ENCODE data around the gene HSPA4L. TPM values are rescaled to one million over a fixed set of nuclear protein-coding genes. Genes with fewer than 3 reads are reported as not detected.

The HSPA4L gene
- total and polyA plus RNA-seq, 10 of the 15 experiments (the other 5 are each of a cell fraction or from before 2014, with no cell fraction given) = 8.6 to 40.5 (median 21.4) TPM

DNA sequence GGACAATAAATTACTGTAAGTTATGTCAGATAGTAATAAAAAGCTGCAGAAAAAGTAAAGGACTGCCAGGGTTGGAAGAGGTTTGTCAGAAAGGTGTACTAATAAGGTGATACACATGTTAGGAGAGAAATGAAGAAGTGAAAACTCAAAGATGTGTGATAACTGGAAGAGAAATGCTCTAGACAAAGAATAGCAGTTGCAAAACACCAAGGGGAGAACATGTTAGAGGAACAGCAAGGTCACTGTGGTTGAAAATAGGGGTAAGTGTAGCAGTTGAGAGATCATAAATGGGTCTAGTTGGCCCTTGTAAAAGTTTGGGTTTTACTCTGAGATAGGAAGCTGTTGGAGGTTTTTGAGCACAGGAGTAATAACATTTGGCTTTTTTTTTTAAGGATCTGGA lies 46.9 kb downstream of the HSPA4L start:
- Histone ChIP-seq H3K9ac (ENCODE audit: control insufficient read depth, insufficient read depth, low read length) (no peak overlapping the region), H3K36me3 (ENCODE audit: control insufficient read depth in 2 of 2, insufficient read depth in 2 of 2, low read length in 1 of 2) (peaks cover 0 to 9% of the 10 kb centered on the region in 2 experiments; a peak in 1 of 4 replicates), H3K4me2 (ENCODE audit: control insufficient read depth, insufficient read depth) (peak overlapping the region; percentile 7), H3K4me3 (no peak overlapping the region), H3K27me3 (replicated peaks in 1 of 2; ENCODE audit: control insufficient read depth in 2 of 2, insufficient read depth in 2 of 2, low read length in 1 of 2) (no peaks in the 10 kb centered on the region), H4K20me1 (ENCODE audit: control insufficient read depth, insufficient read depth) (no peaks in the 10 kb centered on the region), H3K9me3 (replicated peaks; ENCODE audit: control insufficient read depth, insufficient read depth, low read length) (no peaks in the 10 kb centered on the region), H3K4me1 (ENCODE audit: control insufficient read depth, insufficient read depth, low read length) (peaks cover 37% of the 10 kb centered on the region), H3K79me2 (ENCODE audit: control insufficient read depth, insufficient read depth, low read length) (no peaks in the 10 kb centered on the region), H2AFZ (ENCODE audit: control insufficient read depth, low read depth, low read length) (no peak overlapping the region), H3K27ac (ENCODE audit: control insufficient read depth, insufficient read depth) (peak overlapping the region; percentile 73)
- FAIRE-seq = peak; percentile 96
- RAD21 ChIA-PET (ENCODE audit: unreplicated experiment) = interaction anchor here (1.0 kb wide), 1 partner anchor 45 kb away, joined by 4 read pairs; no protein-coding TSS in a partner anchor
- intact Hi-C loops (cut with micrococcal nuclease; ENCODE audit: unreplicated experiment) = loop anchor here (5.0 kb wide), 1 partner anchor 53 kb away; the partner anchor contains the start of gene PLK4
- POLR2A ChIA-PET = interaction anchor here (0.6 kb wide), 1 partner anchor 52 kb away, joined by 3 read pairs; the partner anchor contains the start of gene PLK4
- no TSS peak for BruUV-seq (replicated peaks)
- in situ Hi-C loops (cut with MboI) = no loop called here
- peak; percentile 92 for ATAC-seq
- SMC1A ChIA-PET (ENCODE audit: uncharacterized antibody, unreplicated experiment) = interaction anchor here (1.1 to 1.4 kb wide), 3 partner anchors 28 to 67 kb away, joined by 3 to 5 read pairs (median 3); no protein-coding TSS in a partner anchor
- CTCF ChIA-PET = interaction anchor here (1.0 kb wide), 1 partner anchor 29 kb away, joined by 3 read pairs; no protein-coding TSS in a partner anchor
- DNase-seq (ENCODE audit: low read depth, low spot score) = peak; percentile 65
- TF ChIP-seq LARP7 (IDR thresholded peaks at IDR 0.05) (no peak), CEBPB (IDR thresholded peaks at IDR 0.05; ENCODE audit: borderline replicate concordance in 1 of 2, low read depth in 2 of 2, low read length in 2 of 2) (no peak), TCF3 (IDR thresholded peaks at IDR 0.05; ENCODE audit: borderline replicate concordance, insufficient read depth, low read depth, low read length) (no peak), SMAD1 (IDR thresholded peaks at IDR 0.05; ENCODE audit: low read depth, partially characterized antibody) (no peak), FOXK2 (IDR thresholded peaks at IDR 0.05) (no peak), MYC (IDR thresholded peaks at IDR 0.05; ENCODE audit: insufficient read depth, insufficient read length, insufficient replicate concordance, low read length, severe bottlenecking) (no peak), JUND (IDR thresholded peaks at IDR 0.05; ENCODE audit: low read depth, low read length) (no peak), SIN3A (IDR thresholded peaks at IDR 0.05; ENCODE audit: low read depth, low read length) (no peak), RAD51 (IDR thresholded peaks at IDR 0.05) (no peak), STAT1 (conservative IDR thresholded peaks at IDR 0.05) (no peak), GABPA (IDR thresholded peaks at IDR 0.05; ENCODE audit: low read depth) (no peak), RAD21 (IDR thresholded peaks at IDR 0.05; ENCODE audit: insufficient read depth, low read depth, low read length) (no peak), ZBED1 (IDR thresholded peaks at IDR 0.05; ENCODE audit: borderline replicate concordance) (no peak), SMARCA5 (IDR thresholded peaks at IDR 0.05) (peak; percentile 70; the same call in 1 of the 2 replicates)
- TF ChIP-seq, protein P1, sequence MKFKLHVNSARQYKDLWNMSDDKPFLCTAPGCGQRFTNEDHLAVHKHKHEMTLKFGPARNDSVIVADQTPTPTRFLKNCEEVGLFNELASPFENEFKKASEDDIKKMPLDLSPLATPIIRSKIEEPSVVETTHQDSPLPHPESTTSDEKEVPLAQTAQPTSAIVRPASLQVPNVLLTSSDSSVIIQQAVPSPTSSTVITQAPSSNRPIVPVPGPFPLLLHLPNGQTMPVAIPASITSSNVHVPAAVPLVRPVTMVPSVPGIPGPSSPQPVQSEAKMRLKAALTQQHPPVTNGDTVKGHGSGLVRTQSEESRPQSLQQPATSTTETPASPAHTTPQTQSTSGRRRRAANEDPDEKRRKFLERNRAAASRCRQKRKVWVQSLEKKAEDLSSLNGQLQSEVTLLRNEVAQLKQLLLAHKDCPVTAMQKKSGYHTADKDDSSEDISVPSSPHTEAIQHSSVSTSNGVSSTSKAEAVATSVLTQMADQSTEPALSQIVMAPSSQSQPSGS (IDR thresholded peaks at IDR 0.05; ENCODE audit: low read length) = peak; percentile 39; the same call in 1 of the 2 replicates
- TF ChIP-seq, protein P2, sequence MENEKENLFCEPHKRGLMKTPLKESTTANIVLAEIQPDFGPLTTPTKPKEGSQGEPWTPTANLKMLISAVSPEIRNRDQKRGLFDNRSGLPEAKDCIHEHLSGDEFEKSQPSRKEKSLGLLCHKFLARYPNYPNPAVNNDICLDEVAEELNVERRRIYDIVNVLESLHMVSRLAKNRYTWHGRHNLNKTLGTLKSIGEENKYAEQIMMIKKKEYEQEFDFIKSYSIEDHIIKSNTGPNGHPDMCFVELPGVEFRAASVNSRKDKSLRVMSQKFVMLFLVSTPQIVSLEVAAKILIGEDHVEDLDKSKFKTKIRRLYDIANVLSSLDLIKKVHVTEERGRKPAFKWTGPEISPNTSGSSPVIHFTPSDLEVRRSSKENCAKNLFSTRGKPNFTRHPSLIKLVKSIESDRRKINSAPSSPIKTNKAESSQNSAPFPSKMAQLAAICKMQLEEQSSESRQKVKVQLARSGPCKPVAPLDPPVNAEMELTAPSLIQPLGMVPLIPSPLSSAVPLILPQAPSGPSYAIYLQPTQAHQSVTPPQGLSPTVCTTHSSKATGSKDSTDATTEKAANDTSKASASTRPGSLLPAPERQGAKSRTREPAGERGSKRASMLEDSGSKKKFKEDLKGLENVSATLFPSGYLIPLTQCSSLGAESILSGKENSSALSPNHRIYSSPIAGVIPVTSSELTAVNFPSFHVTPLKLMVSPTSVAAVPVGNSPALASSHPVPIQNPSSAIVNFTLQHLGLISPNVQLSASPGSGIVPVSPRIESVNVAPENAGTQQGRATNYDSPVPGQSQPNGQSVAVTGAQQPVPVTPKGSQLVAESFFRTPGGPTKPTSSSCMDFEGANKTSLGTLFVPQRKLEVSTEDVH (IDR thresholded peaks at IDR 0.05; ENCODE audit: low read depth, partially characterized antibody) = no peak
- TF ChIP-seq, protein P3, sequence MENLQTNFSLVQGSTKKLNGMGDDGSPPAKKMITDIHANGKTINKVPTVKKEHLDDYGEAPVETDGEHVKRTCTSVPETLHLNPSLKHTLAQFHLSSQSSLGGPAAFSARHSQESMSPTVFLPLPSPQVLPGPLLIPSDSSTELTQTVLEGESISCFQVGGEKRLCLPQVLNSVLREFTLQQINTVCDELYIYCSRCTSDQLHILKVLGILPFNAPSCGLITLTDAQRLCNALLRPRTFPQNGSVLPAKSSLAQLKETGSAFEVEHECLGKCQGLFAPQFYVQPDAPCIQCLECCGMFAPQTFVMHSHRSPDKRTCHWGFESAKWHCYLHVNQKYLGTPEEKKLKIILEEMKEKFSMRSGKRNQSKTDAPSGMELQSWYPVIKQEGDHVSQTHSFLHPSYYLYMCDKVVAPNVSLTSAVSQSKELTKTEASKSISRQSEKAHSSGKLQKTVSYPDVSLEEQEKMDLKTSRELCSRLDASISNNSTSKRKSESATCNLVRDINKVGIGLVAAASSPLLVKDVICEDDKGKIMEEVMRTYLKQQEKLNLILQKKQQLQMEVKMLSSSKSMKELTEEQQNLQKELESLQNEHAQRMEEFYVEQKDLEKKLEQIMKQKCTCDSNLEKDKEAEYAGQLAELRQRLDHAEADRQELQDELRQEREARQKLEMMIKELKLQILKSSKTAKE (IDR thresholded peaks at IDR 0.05; ENCODE audit: low read depth, poor library complexity, severe bottlenecking) = peak; percentile 45
- TF ChIP-seq, protein P4, sequence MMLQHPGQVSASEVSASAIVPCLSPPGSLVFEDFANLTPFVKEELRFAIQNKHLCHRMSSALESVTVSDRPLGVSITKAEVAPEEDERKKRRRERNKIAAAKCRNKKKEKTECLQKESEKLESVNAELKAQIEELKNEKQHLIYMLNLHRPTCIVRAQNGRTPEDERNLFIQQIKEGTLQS (IDR thresholded peaks at IDR 0.05; ENCODE audit: borderline replicate concordance, extremely low read depth, low read depth, low read length) = no peak
